ENCODE data around the gene MICU1. TPM values are rescaled to one million over a fixed set of nuclear protein-coding genes. Genes with fewer than 3 reads are reported as not detected.

MICU1 gene
- total RNA-seq, 1 experiment from 2014 or later = 39.4 TPM

DNA sequence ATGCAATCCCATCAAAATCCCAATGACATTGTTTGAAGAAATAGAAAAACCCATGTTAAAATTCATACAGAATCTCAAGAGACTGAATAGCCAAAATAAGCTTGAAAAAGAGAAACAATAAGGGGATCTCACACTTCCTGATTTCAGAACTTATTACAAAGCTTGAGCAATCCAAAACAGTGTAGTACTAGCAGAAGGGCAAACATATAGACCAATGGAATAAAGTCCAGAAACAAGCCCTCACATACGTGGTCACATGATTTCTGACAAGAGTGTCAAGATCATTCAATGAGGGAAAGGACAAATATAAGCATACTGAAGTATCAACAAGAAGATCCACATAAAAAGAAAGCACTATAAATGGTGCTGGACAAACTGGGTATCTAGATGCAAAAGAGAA lies 31.9 kb downstream of the MICU1 start:
- Histone ChIP-seq H2AFZ (ENCODE audit: low read depth, low read length, poor library complexity, severe bottlenecking) (no peak overlapping the region), H3K27ac (ENCODE audit: low read depth, low read length) (no peak overlapping the region), H3K9ac (ENCODE audit: low read length) (no peak overlapping the region), H4K20me1 (ENCODE audit: insufficient read depth) (0 out of 2 replicates have a peak, but pooled peaks cover 5% of the 10 kb centered on the region), H3K79me2 (ENCODE audit: insufficient read depth, low read length) (peaks cover 14% of the 10 kb centered on the region), H3K4me2 (ENCODE audit: low read length) (no peak overlapping the region), H3K36me3 (ENCODE audit: control insufficient read depth in 1 of 2, insufficient read depth in 2 of 2, low read length in 2 of 2) (no peaks in the 10 kb centered on the region), H3K9me2 (ENCODE audit: insufficient read depth) (no peaks in the 10 kb centered on the region), H3K9me3 (ENCODE audit: control insufficient read depth in 1 of 2, insufficient read depth in 1 of 2, low read depth in 1 of 2, low read length in 2 of 2) (no peaks in the 10 kb centered on the region), H3K27me3 (ENCODE audit: insufficient read depth, low read length) (no peaks in the 10 kb centered on the region), H3K4me1 (ENCODE audit: control insufficient read depth in 1 of 2, insufficient read depth in 2 of 2, low read length in 2 of 2) (no peaks in the 10 kb centered on the region), H3K4me3 (replicated peaks in 1 of 2; ENCODE audit: low read depth in 1 of 2, low read length in 2 of 2) (no peak overlapping the region)
- no TSS peak for BruUV-seq (replicated peaks)
- ATAC-seq = no peak
- no peak for DNase-seq (ENCODE audit: low read depth, low spot score)
- RAD21 ChIA-PET (ENCODE audit: low non-redundant PET in 1 of 2, low total read pairs in 2 of 2, uncharacterized antibody in 2 of 2, unreplicated experiment in 2 of 2) = interaction anchor here in 1 of 2 experiments (0.6 kb wide), 1 partner anchor 113 kb away, joined by 3 read pairs; no protein-coding TSS in a partner anchor
- no peak for TF ChIP-seq YY1 (IDR thresholded peaks at IDR 0.05; ENCODE audit: extremely low read depth, insufficient replicate concordance, low read depth, low read length)
- TF ChIP-seq ZNF274 (IDR thresholded peaks at IDR 0.05; ENCODE audit: low read depth, low read length) = no peak
- TF ChIP-seq, protein P1, sequence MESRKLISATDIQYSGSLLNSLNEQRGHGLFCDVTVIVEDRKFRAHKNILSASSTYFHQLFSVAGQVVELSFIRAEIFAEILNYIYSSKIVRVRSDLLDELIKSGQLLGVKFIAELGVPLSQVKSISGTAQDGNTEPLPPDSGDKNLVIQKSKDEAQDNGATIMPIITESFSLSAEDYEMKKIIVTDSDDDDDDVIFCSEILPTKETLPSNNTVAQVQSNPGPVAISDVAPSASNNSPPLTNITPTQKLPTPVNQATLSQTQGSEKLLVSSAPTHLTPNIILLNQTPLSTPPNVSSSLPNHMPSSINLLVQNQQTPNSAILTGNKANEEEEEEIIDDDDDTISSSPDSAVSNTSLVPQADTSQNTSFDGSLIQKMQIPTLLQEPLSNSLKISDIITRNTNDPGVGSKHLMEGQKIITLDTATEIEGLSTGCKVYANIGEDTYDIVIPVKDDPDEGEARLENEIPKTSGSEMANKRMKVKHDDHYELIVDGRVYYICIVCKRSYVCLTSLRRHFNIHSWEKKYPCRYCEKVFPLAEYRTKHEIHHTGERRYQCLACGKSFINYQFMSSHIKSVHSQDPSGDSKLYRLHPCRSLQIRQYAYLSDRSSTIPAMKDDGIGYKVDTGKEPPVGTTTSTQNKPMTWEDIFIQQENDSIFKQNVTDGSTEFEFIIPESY (IDR thresholded peaks at IDR 0.05; ENCODE audit: extremely low read depth, insufficient replicate concordance, low read length) = no peak
- TF ChIP-seq JUND (IDR thresholded peaks at IDR 0.05) = no peak
- no peak for TF ChIP-seq SRF (IDR thresholded peaks at IDR 0.05; ENCODE audit: low read depth)
- TF ChIP-seq RAD21 (IDR thresholded peaks at IDR 0.05; ENCODE audit: low read depth) = no peak
- no peak for TF ChIP-seq POLR2A (IDR thresholded peaks at IDR 0.05; ENCODE audit: borderline replicate concordance, extremely low read depth, insufficient read depth, insufficient read length)
- TF ChIP-seq TCF7L2 (IDR thresholded peaks at IDR 0.05; ENCODE audit: borderline replicate concordance, extremely low read depth, insufficient read depth, insufficient read length) = no peak
- no peak for TF ChIP-seq SP1 (IDR thresholded peaks at IDR 0.05; ENCODE audit: low read depth)
- TF ChIP-seq POLR2AphosphoS5 (IDR thresholded peaks at IDR 0.05; ENCODE audit: low read depth, low read length) = no peak
- no peak for TF ChIP-seq ZFX (IDR thresholded peaks at IDR 0.05)
- CTCF ChIA-PET = no interaction called here
- intact Hi-C loops (cut with micrococcal nuclease) = no loop called here
- POLR2A ChIA-PET = no interaction called here

Data from HCT116 (cell line).